DND-41 (cell line): ENCODE results near the gene ABCB8.

ENCODE experiments used
- ATAC-seq: fragments of 200-7000 bp; cut with Tn5 transposase; 3 replicates; pipeline ENCODE4 v1.9.1; 2021; ENCODE audit warnings: low read depth; ENCODE audit not compliant: insufficient read depth
- DNase-seq: peaks from one replicate; pipeline ENCODE4 v3.0.0-alpha.2; 2020
- H2AFZ ChIP-seq: 2 replicates; pipeline ENCODE4 v1.6.0; 2012; ENCODE audit warnings: low read depth, low read length
- H3K27ac ChIP-seq: 2 replicates; pipeline ENCODE4 v1.5.1; 2012; ENCODE audit warnings: low read length, inconsistent platforms
- H3K27me3 ChIP-seq: fragments of 200-600 bp; sonication (generic); 2 replicates; pipeline ENCODE4 v1.6.0; 2012; ENCODE audit warnings: low read length, mild to moderate bottlenecking, inconsistent platforms; ENCODE audit not compliant: insufficient read depth, poor library complexity
- H3K36me3 ChIP-seq: 2 replicates; pipeline ENCODE4 v1.5.1; 2012; ENCODE audit warnings: low read length, inconsistent platforms; ENCODE audit not compliant: insufficient read depth
- H3K4me1 ChIP-seq: 2 replicates; pipeline ENCODE4 v1.5.1; 2012; ENCODE audit warnings: mild to moderate bottlenecking, low read length; ENCODE audit not compliant: insufficient read depth
- H3K4me2 ChIP-seq: 2 replicates; pipeline ENCODE4 v1.6.0; 2012; ENCODE audit warnings: mild to moderate bottlenecking, moderate library complexity, low read length, inconsistent platforms; ENCODE audit not compliant: insufficient read depth
- H3K4me3 ChIP-seq, 2 experiments: fragments of 200-600 bp in 1 of 2; shearing (Covaris generic) in 1 of 2; 2 replicates each; pipeline ENCODE4 v1.5.1; 2012 to 2016; ENCODE audit warnings: inconsistent platforms in 2 of 2, low read length in 2 of 2, mild to moderate bottlenecking in 2 of 2, low read depth in 1 of 2, moderate library complexity in 1 of 2
- H3K79me2 ChIP-seq: 2 replicates; pipeline ENCODE4 v1.6.0; 2012; ENCODE audit warnings: low read length, inconsistent platforms; ENCODE audit not compliant: insufficient read depth
- H3K9ac ChIP-seq: 2 replicates; pipeline ENCODE4 v1.6.0; 2012; ENCODE audit warnings: low read depth, mild to moderate bottlenecking, inconsistent platforms, low read length, moderate library complexity
- H3K9me3 ChIP-seq: 2 replicates; pipeline ENCODE4 v1.5.1; 2012; ENCODE audit warnings: low read length, moderate library complexity, mild to moderate bottlenecking, inconsistent platforms; ENCODE audit not compliant: insufficient read depth, severe bottlenecking
- H4K20me1 ChIP-seq: 2 replicates; pipeline ENCODE4 v1.6.0; 2012; ENCODE audit warnings: low read length; ENCODE audit not compliant: insufficient read depth
- EZH2 ChIP-seq: IDR thresholded peaks from 3 replicates; pipeline ENCODE4 v1.6.1; 2012; ENCODE audit warnings: borderline replicate concordance, low read depth, mild to moderate bottlenecking, moderate library complexity, low read length, inconsistent platforms; ENCODE audit not compliant: severe bottlenecking
- TF ChIP-seq, protein P1 (sequence below): IDR thresholded peaks from 2 replicates; pipeline ENCODE4 v1.5.1; 2012; ENCODE audit warnings: borderline replicate concordance, low read length, moderate library complexity, mild to moderate bottlenecking; ENCODE audit not compliant: poor library complexity, severe bottlenecking; ENCODE audit errors: extremely low read depth

The ABCB8 gene

DNA sequence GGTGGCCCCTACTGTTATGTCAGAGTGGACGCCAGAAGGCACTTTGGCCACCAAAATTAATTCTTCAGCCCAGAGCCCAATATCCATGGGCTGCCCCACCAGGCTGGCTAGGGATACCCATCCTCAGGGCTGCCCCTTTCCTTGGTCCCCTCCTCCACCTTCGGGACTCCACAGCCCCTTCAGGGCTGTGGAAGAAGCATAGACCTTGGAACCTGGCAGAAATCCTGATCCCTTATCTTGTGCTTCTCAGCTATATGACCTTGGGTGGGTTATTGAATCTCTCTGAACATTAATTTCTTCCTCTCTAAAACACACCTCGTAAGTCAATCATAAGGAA is 55.5 kb downstream of the ABCB8 start:
- peaks cover 21% of the 10 kb centered on the region for H4K20me1 ChIP-seq
- peak overlapping the region; percentile 99 for H3K9ac ChIP-seq
- TF ChIP-seq EZH2 = no peak
- TF ChIP-seq, protein P1, sequence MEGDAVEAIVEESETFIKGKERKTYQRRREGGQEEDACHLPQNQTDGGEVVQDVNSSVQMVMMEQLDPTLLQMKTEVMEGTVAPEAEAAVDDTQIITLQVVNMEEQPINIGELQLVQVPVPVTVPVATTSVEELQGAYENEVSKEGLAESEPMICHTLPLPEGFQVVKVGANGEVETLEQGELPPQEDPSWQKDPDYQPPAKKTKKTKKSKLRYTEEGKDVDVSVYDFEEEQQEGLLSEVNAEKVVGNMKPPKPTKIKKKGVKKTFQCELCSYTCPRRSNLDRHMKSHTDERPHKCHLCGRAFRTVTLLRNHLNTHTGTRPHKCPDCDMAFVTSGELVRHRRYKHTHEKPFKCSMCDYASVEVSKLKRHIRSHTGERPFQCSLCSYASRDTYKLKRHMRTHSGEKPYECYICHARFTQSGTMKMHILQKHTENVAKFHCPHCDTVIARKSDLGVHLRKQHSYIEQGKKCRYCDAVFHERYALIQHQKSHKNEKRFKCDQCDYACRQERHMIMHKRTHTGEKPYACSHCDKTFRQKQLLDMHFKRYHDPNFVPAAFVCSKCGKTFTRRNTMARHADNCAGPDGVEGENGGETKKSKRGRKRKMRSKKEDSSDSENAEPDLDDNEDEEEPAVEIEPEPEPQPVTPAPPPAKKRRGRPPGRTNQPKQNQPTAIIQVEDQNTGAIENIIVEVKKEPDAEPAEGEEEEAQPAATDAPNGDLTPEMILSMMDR = peak; percentile 1
- DNase-seq (no peak), ATAC-seq (no peak)
- H3K27me3 ChIP-seq = peaks cover 14% of the 10 kb centered on the region
- peak overlapping the region; percentile 97 for H3K4me2 ChIP-seq
- peaks cover 69% of the 10 kb centered on the region for H3K4me1 ChIP-seq
- peak overlapping the region; percentile 56 to 93; a peak in 3 of 4 replicates for H3K4me3 ChIP-seq
- H3K9me3 ChIP-seq = no peaks in the 10 kb centered on the region
- H3K36me3 ChIP-seq = peaks cover 23% of the 10 kb centered on the region
- peak overlapping the region; percentile 26; the same call in 1 of the 2 replicates for H3K27ac ChIP-seq
- peak overlapping the region; percentile 92 for H2AFZ ChIP-seq
- H3K79me2 ChIP-seq = peaks cover 51% of the 10 kb centered on the region

DNA sequence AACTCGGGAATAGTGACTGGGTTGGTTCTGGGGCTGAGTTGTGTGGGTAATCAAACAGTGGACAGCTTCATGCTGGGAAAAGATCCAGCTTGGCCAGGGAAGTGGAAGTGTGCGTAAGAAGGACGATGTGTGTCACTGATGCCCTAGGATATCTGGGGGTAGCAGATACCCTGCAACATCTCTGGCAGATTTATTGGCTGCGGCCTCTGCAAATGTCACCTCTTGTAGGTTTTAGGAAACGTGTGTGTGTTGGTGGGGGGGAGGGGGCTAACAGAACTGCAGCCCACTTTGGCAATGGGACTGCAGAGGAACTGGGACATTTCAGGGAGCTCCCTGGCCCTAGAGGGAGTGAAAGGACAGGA is 57.1 kb downstream of the ABCB8 start:
- TF ChIP-seq, protein P1 = no peak
- TF ChIP-seq EZH2 = no peak
- ATAC-seq = no peak
- peak overlapping the region in 1 of 2 experiments; percentile 66; a peak in 1 of 4 replicates for H3K4me3 ChIP-seq
- peaks cover 14% of the 10 kb centered on the region for H3K27me3 ChIP-seq
- H3K27ac ChIP-seq = no peak overlapping the region
- peak overlapping the region; percentile 54; the same call in 1 of the 2 replicates for H3K9ac ChIP-seq
- no peaks in the 10 kb centered on the region for H3K9me3 ChIP-seq
- peaks cover 39% of the 10 kb centered on the region for H3K79me2 ChIP-seq
- no peak overlapping the region for H2AFZ ChIP-seq
- no peak for DNase-seq
- H3K4me2 ChIP-seq = peak overlapping the region; percentile 79
- H3K4me1 ChIP-seq = peaks cover 56% of the 10 kb centered on the region
- H4K20me1 ChIP-seq = peaks cover 19% of the 10 kb centered on the region
- H3K36me3 ChIP-seq = peaks cover 10% of the 10 kb centered on the region; the same call in 1 of the 2 replicates

DNA sequence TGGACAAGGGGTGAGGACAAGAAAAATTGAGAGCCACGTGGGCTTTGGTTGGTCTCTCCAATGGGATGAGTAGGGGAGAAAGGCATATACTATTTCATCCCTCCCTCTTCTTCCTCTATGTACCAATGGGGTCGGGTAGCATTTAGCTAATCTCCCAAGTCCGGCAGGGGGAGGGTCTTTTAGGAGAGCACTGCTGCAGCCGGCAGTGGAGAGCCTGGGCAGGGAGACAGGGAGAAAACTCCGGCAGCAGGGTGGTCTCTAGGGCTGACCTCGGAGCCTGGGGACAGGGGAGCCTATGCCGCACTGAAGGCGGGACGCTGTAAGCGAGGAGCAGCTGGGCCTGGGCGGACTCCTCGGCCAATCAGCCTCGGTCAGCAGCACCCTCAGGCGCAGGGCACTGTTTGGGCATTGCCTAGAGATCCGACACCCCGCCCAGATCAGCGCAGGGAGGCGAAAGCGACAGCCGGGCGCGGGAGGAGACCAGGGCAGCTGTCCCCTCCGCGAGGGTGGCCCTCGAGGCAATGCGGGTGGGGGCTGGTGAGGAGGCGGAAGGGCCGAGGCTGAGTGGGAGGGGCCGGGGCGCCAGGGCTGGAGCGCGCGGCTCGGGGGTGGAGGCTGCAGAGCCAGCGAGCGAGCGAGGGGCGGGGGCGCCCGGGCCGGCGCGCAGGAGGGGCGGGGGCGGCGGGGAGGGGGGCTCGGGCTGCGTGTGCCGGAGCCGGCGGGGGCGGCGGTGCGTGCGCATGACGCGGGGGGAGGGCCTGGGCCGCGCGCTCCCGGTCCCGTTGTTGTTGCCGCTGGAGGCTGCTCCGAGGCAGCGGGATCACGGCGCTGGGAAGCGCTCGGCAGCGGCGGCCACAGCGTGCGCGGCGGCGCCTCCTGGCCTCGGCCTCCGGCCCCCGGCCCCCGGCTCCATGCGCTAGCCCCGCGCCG is 57.7 kb downstream of the ABCB8 start, which contains the start of gene AGAP3:
Gene AGAP3 (plus strand): TSS at position 785 of the 930 bp plus-strand sequence. CDS start 267 bp downstream, outside the sequence.
- H3K27me3 ChIP-seq = peaks cover 14% of the 10 kb centered on the region
- H3K4me3 ChIP-seq = peak within 1 kb of the TSS; percentile 30 to 66; a peak in 3 of 4 replicates
- TF ChIP-seq, protein P1 = no peak
- no peak for TF ChIP-seq EZH2
- H3K27ac ChIP-seq = no peak within 1 kb of the TSS
- ATAC-seq = peak; percentile 13; the same call in 2 of the 3 replicates
- H3K79me2 ChIP-seq = peaks cover 34% of the 10 kb centered on the region
- H4K20me1 ChIP-seq = peaks cover 21% of the 10 kb centered on the region
- peak within 1 kb of the TSS; percentile 80; the same call in 1 of the 2 replicates for H2AFZ ChIP-seq
- H3K36me3 ChIP-seq = peaks cover 10% of the 10 kb centered on the region; the same call in 1 of the 2 replicates
- H3K4me2 ChIP-seq = peak within 1 kb of the TSS; percentile 79
- no peaks in the 10 kb centered on the region for H3K9me3 ChIP-seq
- DNase-seq = peak; percentile 61
- H3K9ac ChIP-seq = peak within 1 kb of the TSS; percentile 54
- peaks cover 53% of the 10 kb centered on the region for H3K4me1 ChIP-seq
